A549 (cell line): ENCODE results near the gene MUC6. TPM values are rescaled to one million over a fixed set of nuclear protein-coding genes. Genes with fewer than 3 reads are reported as not detected.

Experiments used
- ATAC-seq, 2 experiments: fragments of 200-7000 bp in 1 of 2; fragments of >200 bp in 1 of 2; cut with Nextera tagmentation in 1 of 2; cut with Tn5 transposase in 1 of 2; 3 replicates each; pipeline versions ENCODE4 v1.8.0 to v1.9.1; 2018 to 2020; ENCODE audit warnings: mild to moderate bottlenecking in 1 of 2, moderate library complexity in 1 of 2
- CTCF ChIA-PET: fragments of 300-600 bp; sonication (Branson Sonifier 250); formaldehyde crosslinking; extraction: SDS; loops from one replicate; lab custom pipeline; 2021; ENCODE audit warnings: antibody characterized with exemption, inconsistent platforms; lab: Yijun Ruan, JAX
- POLR2A ChIA-PET: fragments of 350-600 bp; formaldehyde crosslinking; extraction: SDS; loops from one replicate; lab custom pipeline; 2021; ENCODE audit warnings: antibody characterized with exemption, inconsistent platforms; lab: Yijun Ruan, JAX
- DNase-seq, 2 experiments: peaks; one replicate each; pipeline versions ENCODE4 v3.0.0 to v3.0.0-alpha.2; 2011 to 2016; ENCODE audit warnings: low read depth in 1 of 2, low spot score in 1 of 2
- FAIRE-seq: peaks from 2 replicates; lab custom pipeline; 2011; peaks lifted over from hg19 to GRCh38; lab: Jason Lieb, UNC
- H3K27ac ChIP-seq, 2 experiments: fragments of >200 bp; sonication (Bioruptor Twin); formaldehyde crosslinking; 3 replicates each; pipeline ENCODE4 v1.5.1; 2016 to 2017
- H3K4me1 ChIP-seq: fragments of >200 bp; sonication (Bioruptor Twin); formaldehyde crosslinking; 3 replicates; pipeline ENCODE4 v1.6.1; 2016
- H3K4me2 ChIP-seq: fragments of >200 bp; sonication (Bioruptor Twin); formaldehyde crosslinking; 3 replicates; pipeline ENCODE4 v1.6.1; 2016
- H3K4me3 ChIP-seq: fragments of >200 bp; sonication (Bioruptor Twin); formaldehyde crosslinking; 3 replicates; pipeline ENCODE4 v1.5.1; 2016
- H3K9me3 ChIP-seq: fragments of >200 bp; sonication (Bioruptor Twin); formaldehyde crosslinking; 3 replicates; pipeline ENCODE4 v1.6.1; 2016
- BHLHE40 ChIP-seq: IDR thresholded peaks from 2 replicates; pipeline ENCODE4 v1.6.1; 2012; ENCODE audit warnings: low read depth, low read length, inconsistent platforms
- CHD4 ChIP-seq: fragments of 200-600 bp; sonication (generic); IDR thresholded peaks from 2 replicates; pipeline ENCODE4 v1.6.1; 2016; ENCODE audit warnings: antibody characterized with exemption, mild to moderate bottlenecking, borderline replicate concordance
- EHF ChIP-seq: fragments of 250-450 bp; sonication (Bioruptor Pico); IDR thresholded peaks from 2 replicates; pipeline ENCODE4 v1.5.0; 2020; ENCODE audit warnings: mild to moderate bottlenecking
- GATA3 ChIP-seq: IDR thresholded peaks from 2 replicates; pipeline ENCODE4 v1.6.1; 2012; ENCODE audit warnings: borderline replicate concordance
- HEYL ChIP-seq: fragments of 250-450 bp; sonication (Bioruptor Pico); IDR thresholded peaks from 2 replicates; pipeline ENCODE4 v1.8.0; 2021; ENCODE audit warnings: mild to moderate bottlenecking, moderate library complexity
- HOXA7 ChIP-seq: fragments of 250-450 bp; sonication (Bioruptor Pico); IDR thresholded peaks from 2 replicates; pipeline ENCODE4 v1.5.0; 2020; ENCODE audit warnings: mild to moderate bottlenecking, moderate library complexity
- HOXB5 ChIP-seq: fragments of 250-450 bp; sonication (Bioruptor Pico); IDR thresholded peaks from 2 replicates; pipeline ENCODE4 v1.5.0; 2020; ENCODE audit warnings: mild to moderate bottlenecking, moderate library complexity
- KDM5A ChIP-seq: fragments of 200-600 bp; sonication (generic); IDR thresholded peaks from 2 replicates; pipeline ENCODE4 v1.6.1; 2016; ENCODE audit warnings: antibody characterized with exemption, mild to moderate bottlenecking
- MAFK ChIP-seq: fragments of 450-650 bp; IDR thresholded peaks from 2 replicates; pipeline ENCODE4 v1.6.1; 2014; ENCODE audit not compliant: partially characterized antibody
- MYC ChIP-seq: IDR thresholded peaks from 2 replicates; pipeline ENCODE4 v1.6.1; 2012; ENCODE audit warnings: mild to moderate bottlenecking, inconsistent platforms, low read length, improper control_type of control experiment, borderline replicate concordance
- NFE2L2 ChIP-seq: fragments of 150-350 bp; conservative IDR thresholded peaks from 2 replicates; pipeline ENCODE4 v1.6.1; 2014; ENCODE audit warnings: low read length
- NPAS2 ChIP-seq: fragments of 250-450 bp; sonication (Bioruptor Pico); IDR thresholded peaks from 2 replicates; pipeline ENCODE4 v1.8.0; 2022; ENCODE audit warnings: mild to moderate bottlenecking, moderate library complexity, borderline replicate concordance
- NR3C1 ChIP-seq: fragments of >200 bp; sonication (Bioruptor Twin); formaldehyde crosslinking; IDR thresholded peaks from 3 replicates; pipeline ENCODE4 v1.6.1; 2017
- PHF8 ChIP-seq: fragments of 200-600 bp; sonication (generic); IDR thresholded peaks from 2 replicates; pipeline ENCODE4 v1.6.1; 2016; ENCODE audit warnings: low read depth, mild to moderate bottlenecking, antibody characterized with exemption, moderate library complexity, borderline replicate concordance
- POLR2A ChIP-seq: IDR thresholded peaks from 2 replicates; pipeline ENCODE4 v1.6.1; 2012; ENCODE audit warnings: mild to moderate bottlenecking, low read length
- POLR2AphosphoS2 ChIP-seq: conservative IDR thresholded peaks from 2 replicates; pipeline ENCODE4 v1.6.1; 2012; ENCODE audit warnings: low read length, improper control_type of control experiment, inconsistent platforms
- RCOR1 ChIP-seq: fragments of 150-350 bp; IDR thresholded peaks from 2 replicates; pipeline ENCODE4 v1.6.1; 2014; ENCODE audit warnings: antibody characterized with exemption, low read length, low read depth
- RFX5 ChIP-seq: fragments of 450-650 bp; IDR thresholded peaks from 2 replicates; pipeline ENCODE4 v1.7.1; 2014; ENCODE audit warnings: antibody characterized with exemption, mild to moderate bottlenecking, moderate library complexity
- SMC3 ChIP-seq: fragments of >200 bp; sonication (Bioruptor Twin); formaldehyde crosslinking; IDR thresholded peaks from 3 replicates; pipeline ENCODE4 v1.6.1; 2018; ENCODE audit warnings: inconsistent platforms
- TFCP2L1 ChIP-seq: fragments of 250-450 bp; sonication (Bioruptor Pico); IDR thresholded peaks from 2 replicates; pipeline ENCODE4 v1.5.0; 2021; ENCODE audit warnings: mild to moderate bottlenecking
- ZC3H11A ChIP-seq: fragments of 450-650 bp; IDR thresholded peaks from 2 replicates; pipeline ENCODE4 v1.6.1; 2014; ENCODE audit warnings: antibody characterized with exemption, mild to moderate bottlenecking
- WGBS: methylation state at CpG from one replicate; pipeline ENCODE4 v1.1.6; 2017; ENCODE audit errors: missing lambda C conversion rate; 5-methylcytosine and 5-hydroxymethylcytosine counted together
- polyA plus RNA-seq, 4 experiments: library from polyadenylated mRNA; depleted of rRNA in 3 of 4; stranded (reverse); fragments of >200 nt; fragmentation: RNase III in 1 of 4; extraction: RNeasy Plus Mini Kit Qiagen cat#74134 plus additional on column Dnase treatment in 1 of 4; gene quantifications; 2 replicates in 3 of 4; 3 replicates in 1 of 4; pipeline ENCODE4 v1.2.3, GENCODE V29; 2011 to 2017
- TF ChIP-seq, protein P1 (sequence below): fragments of >200 bp; sonication (Bioruptor Twin); formaldehyde crosslinking; IDR thresholded peaks from 3 replicates; pipeline ENCODE4 v1.5.1; 2016
- TF ChIP-seq, protein P2 (sequence below): IDR thresholded peaks from 2 replicates; pipeline ENCODE4 v1.6.1; 2012
- TF ChIP-seq, protein P3 (sequence below): fragments of 450-650 bp; IDR thresholded peaks from 2 replicates; pipeline ENCODE4 v1.6.1; 2014; ENCODE audit warnings: antibody characterized with exemption
- TF ChIP-seq, protein P4 (sequence below): fragments of >200 bp; sonication (Bioruptor Twin); formaldehyde crosslinking; IDR thresholded peaks from 3 replicates; pipeline ENCODE4 v1.6.1; 2016
- TF ChIP-seq, protein P5 (sequence below): IDR thresholded peaks from 2 replicates; pipeline ENCODE4 v1.6.1; 2012; ENCODE audit warnings: low read depth, borderline replicate concordance

The MUC6 gene
- polyA plus RNA-seq, 2 of the 4 experiments (the other 2 are of a cell fraction): not detected

DNA sequence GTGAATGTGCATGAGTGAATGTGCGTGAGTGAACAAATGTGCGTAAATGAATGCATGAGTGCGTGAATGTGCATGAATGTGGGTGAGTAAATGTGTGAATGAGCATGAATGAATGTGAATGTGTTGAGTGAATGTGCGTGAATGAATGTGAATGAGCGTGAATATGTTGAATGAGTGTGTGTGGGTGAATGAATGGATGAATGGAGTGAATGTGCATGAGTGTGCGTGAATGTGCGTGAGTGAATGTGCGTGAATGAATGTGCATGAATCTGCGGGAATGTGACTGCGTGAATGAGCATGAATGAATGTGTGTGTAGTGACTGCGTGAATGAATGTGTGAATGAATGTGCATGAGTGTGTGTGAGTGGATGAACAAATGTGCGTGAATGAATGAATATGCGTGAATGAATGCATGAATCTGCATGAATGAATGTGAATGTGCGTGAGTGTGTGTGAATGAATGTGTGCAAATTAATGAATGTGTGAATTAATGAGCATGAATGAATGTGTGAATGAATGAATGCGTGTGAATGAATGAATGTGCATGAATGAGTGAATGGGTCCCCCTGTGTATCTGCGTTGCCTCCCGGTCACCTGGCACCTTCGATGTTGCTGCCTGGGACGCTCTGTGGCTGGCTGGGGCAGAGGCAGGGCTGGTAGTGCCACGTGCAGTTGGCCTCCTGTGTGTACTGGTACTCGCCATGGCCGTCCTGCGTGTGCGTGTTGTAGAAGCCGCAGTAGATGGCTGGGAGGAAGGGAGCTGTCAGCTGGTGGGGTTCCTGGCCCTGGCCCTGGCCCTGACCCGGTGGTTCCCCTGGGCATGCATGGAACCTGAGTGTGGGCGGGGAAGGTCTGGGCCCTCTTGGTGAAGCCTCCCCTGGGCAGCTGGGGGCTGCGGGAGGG is 13.4 kb downstream of the MUC6 start:
- H3K27ac ChIP-seq: no peak overlapping the region
- H3K4me1 ChIP-seq: no peaks in the 10 kb centered on the region
- ATAC-seq (no peak), DNase-seq (no peak), FAIRE-seq (no peak)
- TF ChIP-seq SMC3: no peak
- no peak for TF ChIP-seq POLR2A
- no peak for TF ChIP-seq KDM5A
- no peak for TF ChIP-seq TFCP2L1 (CRISPR knock-in tag)
- TF ChIP-seq RCOR1: no peak
- TF ChIP-seq, protein P1, sequence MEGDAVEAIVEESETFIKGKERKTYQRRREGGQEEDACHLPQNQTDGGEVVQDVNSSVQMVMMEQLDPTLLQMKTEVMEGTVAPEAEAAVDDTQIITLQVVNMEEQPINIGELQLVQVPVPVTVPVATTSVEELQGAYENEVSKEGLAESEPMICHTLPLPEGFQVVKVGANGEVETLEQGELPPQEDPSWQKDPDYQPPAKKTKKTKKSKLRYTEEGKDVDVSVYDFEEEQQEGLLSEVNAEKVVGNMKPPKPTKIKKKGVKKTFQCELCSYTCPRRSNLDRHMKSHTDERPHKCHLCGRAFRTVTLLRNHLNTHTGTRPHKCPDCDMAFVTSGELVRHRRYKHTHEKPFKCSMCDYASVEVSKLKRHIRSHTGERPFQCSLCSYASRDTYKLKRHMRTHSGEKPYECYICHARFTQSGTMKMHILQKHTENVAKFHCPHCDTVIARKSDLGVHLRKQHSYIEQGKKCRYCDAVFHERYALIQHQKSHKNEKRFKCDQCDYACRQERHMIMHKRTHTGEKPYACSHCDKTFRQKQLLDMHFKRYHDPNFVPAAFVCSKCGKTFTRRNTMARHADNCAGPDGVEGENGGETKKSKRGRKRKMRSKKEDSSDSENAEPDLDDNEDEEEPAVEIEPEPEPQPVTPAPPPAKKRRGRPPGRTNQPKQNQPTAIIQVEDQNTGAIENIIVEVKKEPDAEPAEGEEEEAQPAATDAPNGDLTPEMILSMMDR: no peak
- TF ChIP-seq MYC: no peak
- no peak for TF ChIP-seq CHD4
- no peak for TF ChIP-seq NFE2L2
- no peak for TF ChIP-seq RFX5
- ChIA-PET CTCF (interaction anchor here (1.5 kb wide), 1 partner anchor 19 kb away, joined by 3 read pairs; no protein-coding TSS in a partner anchor), POLR2A (no interaction called here)
- no peak overlapping the region for H3K4me2 ChIP-seq
- no peaks in the 10 kb centered on the region for H3K9me3 ChIP-seq
- 93% methylated on average over 26 of the region's 28 CpGs for WGBS
- H3K4me3 ChIP-seq: no peak overlapping the region

DNA sequence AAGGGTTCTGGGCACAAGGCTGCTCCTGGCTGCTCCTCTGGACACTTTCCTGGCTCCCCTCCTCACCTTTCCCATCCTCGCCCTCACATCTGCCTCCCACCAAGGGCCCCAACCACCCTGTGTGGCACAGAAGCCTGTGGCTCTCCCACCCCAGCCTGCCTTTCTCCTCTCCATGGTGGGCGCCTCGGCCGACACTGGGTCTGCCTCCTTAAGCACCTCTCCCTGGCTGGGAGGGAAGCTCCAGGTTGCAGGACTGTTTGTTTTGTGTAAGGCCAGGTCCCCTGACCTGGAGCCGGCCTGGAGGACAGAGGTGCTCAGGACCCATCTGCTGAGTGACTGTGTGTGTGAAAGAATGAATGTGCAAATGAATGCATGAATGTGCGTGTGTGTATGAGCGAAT is 14.1 kb downstream of the MUC6 start:
- Histone ChIP-seq H3K4me2 (no peak overlapping the region), H3K9me3 (no peaks in the 10 kb centered on the region), H3K4me3 (no peak overlapping the region), H3K4me1 (no peaks in the 10 kb centered on the region), H3K27ac (no peak overlapping the region)
- ChIA-PET CTCF (no interaction called here), POLR2A (no interaction called here)
- FAIRE-seq (no peak), ATAC-seq (no peak), DNase-seq (no peak)
- 82% methylated on average over 7 of the region's 7 CpGs for WGBS
- TF ChIP-seq, protein P2, sequence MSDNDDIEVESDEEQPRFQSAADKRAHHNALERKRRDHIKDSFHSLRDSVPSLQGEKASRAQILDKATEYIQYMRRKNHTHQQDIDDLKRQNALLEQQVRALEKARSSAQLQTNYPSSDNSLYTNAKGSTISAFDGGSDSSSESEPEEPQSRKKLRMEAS: no peak
- TF ChIP-seq, protein P3, sequence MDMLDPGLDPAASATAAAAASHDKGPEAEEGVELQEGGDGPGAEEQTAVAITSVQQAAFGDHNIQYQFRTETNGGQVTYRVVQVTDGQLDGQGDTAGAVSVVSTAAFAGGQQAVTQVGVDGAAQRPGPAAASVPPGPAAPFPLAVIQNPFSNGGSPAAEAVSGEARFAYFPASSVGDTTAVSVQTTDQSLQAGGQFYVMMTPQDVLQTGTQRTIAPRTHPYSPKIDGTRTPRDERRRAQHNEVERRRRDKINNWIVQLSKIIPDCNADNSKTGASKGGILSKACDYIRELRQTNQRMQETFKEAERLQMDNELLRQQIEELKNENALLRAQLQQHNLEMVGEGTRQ: no peak
- TF ChIP-seq BHLHE40: no peak
- TF ChIP-seq POLR2AphosphoS2: no peak
- TF ChIP-seq HEYL (CRISPR knock-in tag): no peak
- TF ChIP-seq NPAS2 (CRISPR knock-in tag): no peak
- no peak for TF ChIP-seq GATA3
- no peak for TF ChIP-seq ZC3H11A
- TF ChIP-seq HOXA7 (CRISPR knock-in tag): no peak
- TF ChIP-seq, protein P1: no peak
- TF ChIP-seq, protein P4, sequence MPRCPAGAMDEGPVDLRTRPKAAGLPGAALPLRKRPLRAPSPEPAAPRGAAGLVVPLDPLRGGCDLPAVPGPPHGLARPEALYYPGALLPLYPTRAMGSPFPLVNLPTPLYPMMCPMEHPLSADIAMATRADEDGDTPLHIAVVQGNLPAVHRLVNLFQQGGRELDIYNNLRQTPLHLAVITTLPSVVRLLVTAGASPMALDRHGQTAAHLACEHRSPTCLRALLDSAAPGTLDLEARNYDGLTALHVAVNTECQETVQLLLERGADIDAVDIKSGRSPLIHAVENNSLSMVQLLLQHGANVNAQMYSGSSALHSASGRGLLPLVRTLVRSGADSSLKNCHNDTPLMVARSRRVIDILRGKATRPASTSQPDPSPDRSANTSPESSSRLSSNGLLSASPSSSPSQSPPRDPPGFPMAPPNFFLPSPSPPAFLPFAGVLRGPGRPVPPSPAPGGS: no peak
- TF ChIP-seq NR3C1: no peak
- TF ChIP-seq TFCP2L1 (CRISPR knock-in tag): no peak
- TF ChIP-seq, protein P5, sequence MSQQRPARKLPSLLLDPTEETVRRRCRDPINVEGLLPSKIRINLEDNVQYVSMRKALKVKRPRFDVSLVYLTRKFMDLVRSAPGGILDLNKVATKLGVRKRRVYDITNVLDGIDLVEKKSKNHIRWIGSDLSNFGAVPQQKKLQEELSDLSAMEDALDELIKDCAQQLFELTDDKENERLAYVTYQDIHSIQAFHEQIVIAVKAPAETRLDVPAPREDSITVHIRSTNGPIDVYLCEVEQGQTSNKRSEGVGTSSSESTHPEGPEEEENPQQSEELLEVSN: no peak
- no peak for TF ChIP-seq PHF8
- no peak for TF ChIP-seq SMC3
- no peak for TF ChIP-seq EHF (CRISPR knock-in tag)
- TF ChIP-seq MAFK: no peak
- no peak for TF ChIP-seq HOXB5 (CRISPR knock-in tag)
